ENCODE measurements around the gene BABAM2.

The BABAM2 gene

DNA sequence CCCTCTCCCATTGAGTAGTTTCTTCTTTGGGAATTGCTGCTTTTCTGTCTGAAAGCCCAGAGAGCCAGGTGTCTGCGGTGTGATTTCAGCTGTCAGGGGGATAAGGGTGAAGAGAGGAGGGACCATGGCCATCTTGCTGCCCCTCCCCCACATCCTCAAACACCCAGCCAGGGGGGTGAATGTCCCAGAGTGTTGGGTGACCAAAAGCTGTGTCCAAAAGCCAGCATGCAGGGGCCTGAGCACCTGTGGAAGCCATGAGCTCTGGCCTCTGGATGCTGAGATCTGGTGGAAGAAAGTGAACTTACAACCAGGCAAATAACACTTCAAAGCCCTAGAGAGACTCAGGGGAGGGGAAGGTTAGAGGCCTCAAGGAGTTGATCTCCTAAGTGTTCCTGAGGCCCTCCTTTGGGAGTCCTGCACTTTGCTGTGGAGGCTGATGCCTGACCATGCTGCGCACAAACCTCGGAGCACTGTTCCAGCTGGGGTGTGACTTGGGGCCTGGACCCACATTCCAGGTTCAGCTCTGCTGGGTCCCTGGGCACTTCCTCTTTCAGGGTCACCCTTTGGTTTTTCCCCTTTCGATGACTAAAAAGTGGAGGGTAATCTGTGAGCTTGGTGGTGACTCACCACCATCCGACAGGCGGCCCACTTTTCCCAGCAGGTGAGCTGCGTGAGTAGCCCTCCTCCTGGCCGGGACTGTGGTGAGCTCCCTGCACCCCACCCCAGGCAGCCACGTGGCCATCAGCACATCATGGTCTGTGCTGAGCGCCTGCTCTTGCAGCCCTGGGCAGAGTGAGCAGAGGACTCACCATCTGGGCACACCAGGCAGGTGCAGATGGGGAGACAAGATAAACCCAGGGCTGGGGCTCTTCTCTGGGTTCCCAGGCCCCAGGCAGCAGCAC, 435.3 kb downstream of the BABAM2 start:
- Histone ChIP-seq H3K27me3 (ENCODE audit: control insufficient read depth, insufficient read depth, low read length) (no peaks in the 10 kb centered on the region), H3K4me2 (ENCODE audit: low read length) (no peak overlapping the region), H2AFZ (no peak overlapping the region), H3K79me2 (no peaks in the 10 kb centered on the region), H3K27ac (no peak overlapping the region), H3K4me3 (ENCODE audit: low read depth, low read length) (no peak overlapping the region), H3K4me1 (no peaks in the 10 kb centered on the region), H3K9ac (no peak overlapping the region), H3K36me3 (ENCODE audit: control insufficient read depth, insufficient read depth, low read length) (no peaks in the 10 kb centered on the region), H3K9me3 (ENCODE audit: control insufficient read depth, low read length) (no peaks in the 10 kb centered on the region)
- TF ChIP-seq, protein P1, sequence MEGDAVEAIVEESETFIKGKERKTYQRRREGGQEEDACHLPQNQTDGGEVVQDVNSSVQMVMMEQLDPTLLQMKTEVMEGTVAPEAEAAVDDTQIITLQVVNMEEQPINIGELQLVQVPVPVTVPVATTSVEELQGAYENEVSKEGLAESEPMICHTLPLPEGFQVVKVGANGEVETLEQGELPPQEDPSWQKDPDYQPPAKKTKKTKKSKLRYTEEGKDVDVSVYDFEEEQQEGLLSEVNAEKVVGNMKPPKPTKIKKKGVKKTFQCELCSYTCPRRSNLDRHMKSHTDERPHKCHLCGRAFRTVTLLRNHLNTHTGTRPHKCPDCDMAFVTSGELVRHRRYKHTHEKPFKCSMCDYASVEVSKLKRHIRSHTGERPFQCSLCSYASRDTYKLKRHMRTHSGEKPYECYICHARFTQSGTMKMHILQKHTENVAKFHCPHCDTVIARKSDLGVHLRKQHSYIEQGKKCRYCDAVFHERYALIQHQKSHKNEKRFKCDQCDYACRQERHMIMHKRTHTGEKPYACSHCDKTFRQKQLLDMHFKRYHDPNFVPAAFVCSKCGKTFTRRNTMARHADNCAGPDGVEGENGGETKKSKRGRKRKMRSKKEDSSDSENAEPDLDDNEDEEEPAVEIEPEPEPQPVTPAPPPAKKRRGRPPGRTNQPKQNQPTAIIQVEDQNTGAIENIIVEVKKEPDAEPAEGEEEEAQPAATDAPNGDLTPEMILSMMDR (IDR thresholded peaks at IDR 0.05), result no peak

DNA sequence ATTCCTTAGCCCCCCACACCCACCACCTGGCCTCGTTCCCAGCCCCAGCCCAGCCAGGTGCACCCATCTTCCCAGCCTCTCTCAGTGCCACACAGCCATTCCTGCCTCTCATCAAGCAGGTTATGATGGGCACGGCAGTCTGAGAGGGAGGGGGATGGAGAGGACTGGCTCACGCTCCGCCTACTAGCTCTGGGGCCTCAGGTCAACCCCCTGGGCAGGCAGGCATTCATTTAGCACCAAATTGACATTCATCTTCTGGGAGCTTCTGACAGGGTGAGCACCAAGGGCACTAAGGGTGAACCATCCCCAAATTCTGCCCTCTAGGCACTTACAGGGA, 435.9 kb downstream of the BABAM2 start:
- Histone ChIP-seq H3K36me3 (ENCODE audit: control insufficient read depth, insufficient read depth, low read length) (no peaks in the 10 kb centered on the region), H3K27ac (no peak overlapping the region), H2AFZ (no peak overlapping the region), H3K27me3 (ENCODE audit: control insufficient read depth, insufficient read depth, low read length) (no peaks in the 10 kb centered on the region), H3K9me3 (ENCODE audit: control insufficient read depth, low read length) (no peaks in the 10 kb centered on the region), H3K79me2 (no peaks in the 10 kb centered on the region), H3K4me1 (no peaks in the 10 kb centered on the region), H3K9ac (no peak overlapping the region), H3K4me3 (ENCODE audit: low read depth, low read length) (no peak overlapping the region), H3K4me2 (ENCODE audit: low read length) (no peak overlapping the region)
- TF ChIP-seq, protein P1 (IDR thresholded peaks at IDR 0.05), result no peak

GRCh38 chr2:28326881-28327505, 436.5 kb downstream of the BABAM2 start:
- TF ChIP-seq, protein P1 (IDR thresholded peaks at IDR 0.05), result no peak
- Histone ChIP-seq H3K9me3 (ENCODE audit: control insufficient read depth, low read length) (no peaks in the 10 kb centered on the region), H3K27ac (no peak overlapping the region), H2AFZ (no peak overlapping the region), H3K4me3 (ENCODE audit: low read depth, low read length) (no peak overlapping the region), H3K36me3 (ENCODE audit: control insufficient read depth, insufficient read depth, low read length) (no peaks in the 10 kb centered on the region), H3K4me2 (ENCODE audit: low read length) (no peak overlapping the region), H3K4me1 (no peaks in the 10 kb centered on the region), H3K27me3 (ENCODE audit: control insufficient read depth, insufficient read depth, low read length) (no peaks in the 10 kb centered on the region), H3K9ac (no peak overlapping the region), H3K79me2 (no peaks in the 10 kb centered on the region)

- Histone ChIP-seq H3K27me3 (ENCODE audit: control insufficient read depth, insufficient read depth, low read length) (no peaks in the 10 kb centered on the region), H3K79me2 (no peaks in the 10 kb centered on the region), H3K9ac (no peak overlapping the region), H2AFZ (no peak overlapping the region), H3K9me3 (ENCODE audit: control insufficient read depth, low read length) (no peaks in the 10 kb centered on the region), H3K4me1 (no peaks in the 10 kb centered on the region), H3K4me3 (ENCODE audit: low read depth, low read length) (no peak overlapping the region), H3K27ac (no peak overlapping the region), H3K36me3 (ENCODE audit: control insufficient read depth, insufficient read depth, low read length) (no peaks in the 10 kb centered on the region), H3K4me2 (ENCODE audit: low read length) (no peak overlapping the region)
- TF ChIP-seq, protein P1 (IDR thresholded peaks at IDR 0.05), result no peak
Observed at GRCh38 chr2:28327581-28327955, 437.0 kb downstream of the BABAM2 start.

Measured in parathyroid adenoma (tissue), 2 donors.